HEK293 (cell line): Measurements from ENCODE around the gene TMEM198.

Source experiments
- CTCF ChIA-PET: fragments of 350-600 bp; formaldehyde crosslinking; extraction: SDS; loops from one replicate; lab custom pipeline; 2021; ENCODE audit warnings: antibody characterized with exemption; lab: Yijun Ruan, JAX
- POLR2A ChIA-PET: fragments of 300-600 bp; formaldehyde crosslinking; extraction: SDS; loops from one replicate; lab custom pipeline; 2020; ENCODE audit warnings: antibody characterized with exemption, inconsistent platforms; lab: Yijun Ruan, JAX
- H3K27ac ChIP-seq: fragments of 200-500 bp; sonication (Bioruptor generic); 2 replicates; pipeline ENCODE4 v1.5.1; 2014; ENCODE audit warnings: low read depth, low read length, control low read depth, inconsistent platforms; ENCODE audit errors: extremely low read depth
- H3K36me3 ChIP-seq, 2 experiments: fragments of 200-500 bp in 1 of 2; sonication (Bioruptor generic) in 1 of 2; 1 replicate in 1 of 2; 2 replicates in 1 of 2; pipeline ENCODE4 v1.5.1; 2014 to 2017; ENCODE audit warnings: inconsistent platforms in 2 of 2, low read length in 2 of 2; ENCODE audit not compliant: control insufficient read depth in 2 of 2, insufficient read depth in 1 of 2
- H3K4me1 ChIP-seq: fragments of 200-500 bp; sonication (Bioruptor generic); 2 replicates; pipeline ENCODE4 v1.5.1; 2014; ENCODE audit warnings: mild to moderate bottlenecking, low read length, inconsistent platforms; ENCODE audit not compliant: control insufficient read depth, insufficient read depth
- H3K4me3 ChIP-seq: 2 replicates; pipeline ENCODE4 v1.5.1; 2011; ENCODE audit warnings: low read depth, mild to moderate bottlenecking, control low read depth, low read length, moderate library complexity
- H3K9me3 ChIP-seq: fragments of 200-500 bp; sonication (Bioruptor generic); 2 replicates; pipeline ENCODE4 v1.5.1; 2014; ENCODE audit warnings: low read depth, low read length, inconsistent platforms; ENCODE audit not compliant: control insufficient read depth, insufficient read depth
- KLF9 ChIP-seq: fragments of 450-650 bp; formaldehyde crosslinking; IDR thresholded peaks from 2 replicates; pipeline ENCODE4 v1.5.1; 2016; ENCODE audit warnings: missing biosample characterization, missing genetic modification characterization, low read depth
- PBX3 ChIP-seq: sonication (generic); formaldehyde crosslinking; IDR thresholded peaks from 2 replicates; pipeline ENCODE4 v1.8.1; 2022; ENCODE audit warnings: mild to moderate bottlenecking, moderate library complexity, missing genetic modification reagents
- REST ChIP-seq: fragments of 450-650 bp; formaldehyde crosslinking; IDR thresholded peaks from 2 replicates; pipeline ENCODE4 v1.5.1; 2016; ENCODE audit warnings: missing biosample characterization, missing genetic modification characterization
- ZBTB48 ChIP-seq: fragments of 450-650 bp; formaldehyde crosslinking; IDR thresholded peaks from 2 replicates; pipeline ENCODE4 v1.5.1; 2016; ENCODE audit warnings: missing biosample characterization, missing genetic modification characterization
- ZFP41 ChIP-seq: fragments of 450-650 bp; formaldehyde crosslinking; IDR thresholded peaks from 2 replicates; pipeline ENCODE4 v1.5.1; 2016; ENCODE audit warnings: missing biosample characterization, missing genetic modification characterization, borderline replicate concordance
- ZNF138 ChIP-seq: fragments of 450-650 bp; formaldehyde crosslinking; IDR thresholded peaks from 2 replicates; pipeline ENCODE4 v1.5.1; 2016; ENCODE audit warnings: missing biosample characterization, missing genetic modification characterization, borderline replicate concordance
- ZNF354C ChIP-seq: fragments of 450-650 bp; formaldehyde crosslinking; IDR thresholded peaks from 2 replicates; pipeline ENCODE4 v1.5.1; 2016; ENCODE audit warnings: missing biosample characterization, missing genetic modification characterization, low read depth, borderline replicate concordance
- ZNF391 ChIP-seq: fragments of 450-650 bp; formaldehyde crosslinking; IDR thresholded peaks from 2 replicates; pipeline ENCODE4 v1.5.1; 2016; ENCODE audit warnings: low read depth, missing biosample characterization, missing genetic modification characterization, borderline replicate concordance
- ZNF501 ChIP-seq: fragments of 450-650 bp; formaldehyde crosslinking; IDR thresholded peaks from 2 replicates; pipeline ENCODE4 v1.5.1; 2016; ENCODE audit warnings: missing biosample characterization, missing genetic modification characterization
- ZNF514 ChIP-seq: fragments of 450-650 bp; formaldehyde crosslinking; IDR thresholded peaks from 2 replicates; pipeline ENCODE4 v1.5.1; 2016; ENCODE audit warnings: missing biosample characterization, missing genetic modification characterization
- ZNF548 ChIP-seq: fragments of 450-650 bp; formaldehyde crosslinking; IDR thresholded peaks from 2 replicates; pipeline ENCODE4 v1.5.1; 2016; ENCODE audit warnings: missing biosample characterization, missing genetic modification characterization
- ZNF555 ChIP-seq: fragments of 450-650 bp; formaldehyde crosslinking; conservative IDR thresholded peaks from 2 replicates; pipeline ENCODE4 v1.5.1; 2017; ENCODE audit warnings: missing biosample characterization, mild to moderate bottlenecking, missing genetic modification characterization, inconsistent platforms
- ZNF585B ChIP-seq: fragments of 450-650 bp; formaldehyde crosslinking; IDR thresholded peaks from 2 replicates; pipeline ENCODE4 v1.5.1; 2016; ENCODE audit warnings: missing biosample characterization, missing genetic modification characterization
- ZNF600 ChIP-seq: fragments of 450-650 bp; formaldehyde crosslinking; IDR thresholded peaks from 2 replicates; pipeline ENCODE4 v1.5.1; 2016; ENCODE audit warnings: missing biosample characterization, missing genetic modification characterization
- ZNF658 ChIP-seq: fragments of 450-650 bp; formaldehyde crosslinking; IDR thresholded peaks from 2 replicates; pipeline ENCODE4; 2016; ENCODE audit warnings: missing biosample characterization, missing genetic modification characterization
- TF ChIP-seq, protein P1 (sequence below): fragments of 450-650 bp; formaldehyde crosslinking; IDR thresholded peaks from 2 replicates; pipeline ENCODE4 v1.5.1; 2016; ENCODE audit warnings: missing biosample characterization, missing genetic modification characterization

Gene TMEM198

DNA sequence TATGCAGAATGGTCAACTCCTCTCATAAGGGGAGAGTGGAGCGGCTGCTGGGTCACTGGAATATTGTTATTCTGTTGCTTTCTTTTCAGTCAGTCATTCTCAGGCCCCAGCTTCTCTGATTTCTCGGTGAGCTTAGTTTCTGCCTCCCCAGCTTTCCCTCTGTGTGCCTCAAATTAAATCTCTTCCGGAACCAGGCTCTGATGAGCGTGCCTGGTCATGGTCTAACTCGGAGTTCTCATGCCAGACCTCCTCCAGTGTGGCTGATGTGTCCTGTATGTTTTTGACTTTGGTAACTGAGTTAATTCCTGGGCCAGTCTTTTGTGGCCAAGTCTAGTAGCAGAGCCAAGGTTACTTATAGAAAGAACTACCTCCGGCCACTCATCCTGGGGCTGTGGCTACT, 48.9 kb downstream of the TMEM198 start (continued):
- TF ChIP-seq ZBTB48 (tag by site-specific recombination) (no peak), ZNF585B (no peak), PBX3 (CRISPR knock-in tag) (no peak), ZNF548 (tag by site-specific recombination) (no peak), ZNF501 (no peak), REST (tag by site-specific recombination) (no peak), ZFP41 (tag by site-specific recombination) (no peak)

- H3K27ac ChIP-seq = no peak overlapping the region
- ChIA-PET POLR2A (interaction anchor here (0.7 to 1.1 kb wide), 2 partner anchors 22 to 33 kb away, joined by 3 read pairs; partner anchors contain the start of gene OBSL1), CTCF (interaction anchor here (1.4 kb wide), 1 partner anchor 52 kb away, joined by 3 read pairs; no protein-coding TSS in a partner anchor)
Measured at GRCh38 chr2:219593154-219593553, 49.3 kb downstream of the TMEM198 start.

More at GRCh38 chr2:219593154-219593553, 49.3 kb downstream of the TMEM198 start:
- TF ChIP-seq REST (tag by site-specific recombination) (no peak), ZNF391 (tag by site-specific recombination) (no peak), ZNF555 (tag by site-specific recombination) (no peak), ZNF354C (tag by site-specific recombination) (no peak), ZNF138 (no peak), ZNF658 (tag by site-specific recombination) (no peak), ZNF514 (tag by site-specific recombination) (no peak), KLF9 (tag by site-specific recombination) (no peak), ZNF600 (tag by site-specific recombination) (no peak)
- TF ChIP-seq, protein P1, sequence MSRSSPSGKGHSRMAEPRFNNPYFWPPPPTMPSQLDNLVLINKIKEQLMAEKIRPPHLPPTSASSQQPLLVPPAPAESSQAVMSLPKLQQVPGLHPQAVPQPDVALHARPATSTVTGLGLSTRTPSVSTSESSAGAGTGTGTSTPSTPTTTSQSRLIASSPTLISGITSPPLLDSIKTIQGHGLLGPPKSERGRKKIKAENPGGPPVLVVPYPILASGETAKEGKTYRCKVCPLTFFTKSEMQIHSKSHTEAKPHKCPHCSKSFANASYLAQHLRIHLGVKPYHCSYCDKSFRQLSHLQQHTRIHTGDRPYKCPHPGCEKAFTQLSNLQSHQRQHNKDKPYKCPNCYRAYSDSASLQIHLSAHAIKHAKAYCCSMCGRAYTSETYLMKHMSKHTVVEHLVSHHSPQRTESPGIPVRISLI = no peak
- Histone ChIP-seq H3K9me3 (no peaks in the 10 kb centered on the region), H3K36me3 (no peaks in the 10 kb centered on the region), H3K4me1 (peaks cover 6% of the 10 kb centered on the region), H3K4me3 (no peak overlapping the region)
